GM10248 (cell line): Measurements from ENCODE around the gene LILRA5.
"Not testable (repeated sequence)": the region's sequence is repeated elsewhere in the genome, so short reads cannot be mapped to it uniquely, and the experiment has no call there.

ENCODE experiments used
- CTCF ChIA-PET: fragments of 300-600 bp; sonication (Branson Sonifier 250); formaldehyde crosslinking; extraction: SDS; loops from one replicate; lab custom pipeline; 2021; ENCODE audit warnings: antibody characterized with exemption; lab: Yijun Ruan, JAX
- POLR2A ChIA-PET: fragments of 350-650 bp; sonication (Branson Sonifier 250); formaldehyde crosslinking; extraction: SDS; loops from one replicate; lab custom pipeline; 2020; ENCODE audit warnings: antibody characterized with exemption; lab: Yijun Ruan, JAX
- DNase-seq: peaks from one replicate; pipeline ENCODE4 v3.0.0; 2012; ENCODE audit errors: extremely low spot score
- TF ChIP-seq, protein P1 (sequence below): IDR thresholded peaks from 2 replicates; pipeline ENCODE4 v1.5.1; 2012; ENCODE audit warnings: mild to moderate bottlenecking, low read depth; ENCODE audit errors: extremely low read depth, missing control alignments, control extremely low read depth

Gene LILRA5

DNA sequence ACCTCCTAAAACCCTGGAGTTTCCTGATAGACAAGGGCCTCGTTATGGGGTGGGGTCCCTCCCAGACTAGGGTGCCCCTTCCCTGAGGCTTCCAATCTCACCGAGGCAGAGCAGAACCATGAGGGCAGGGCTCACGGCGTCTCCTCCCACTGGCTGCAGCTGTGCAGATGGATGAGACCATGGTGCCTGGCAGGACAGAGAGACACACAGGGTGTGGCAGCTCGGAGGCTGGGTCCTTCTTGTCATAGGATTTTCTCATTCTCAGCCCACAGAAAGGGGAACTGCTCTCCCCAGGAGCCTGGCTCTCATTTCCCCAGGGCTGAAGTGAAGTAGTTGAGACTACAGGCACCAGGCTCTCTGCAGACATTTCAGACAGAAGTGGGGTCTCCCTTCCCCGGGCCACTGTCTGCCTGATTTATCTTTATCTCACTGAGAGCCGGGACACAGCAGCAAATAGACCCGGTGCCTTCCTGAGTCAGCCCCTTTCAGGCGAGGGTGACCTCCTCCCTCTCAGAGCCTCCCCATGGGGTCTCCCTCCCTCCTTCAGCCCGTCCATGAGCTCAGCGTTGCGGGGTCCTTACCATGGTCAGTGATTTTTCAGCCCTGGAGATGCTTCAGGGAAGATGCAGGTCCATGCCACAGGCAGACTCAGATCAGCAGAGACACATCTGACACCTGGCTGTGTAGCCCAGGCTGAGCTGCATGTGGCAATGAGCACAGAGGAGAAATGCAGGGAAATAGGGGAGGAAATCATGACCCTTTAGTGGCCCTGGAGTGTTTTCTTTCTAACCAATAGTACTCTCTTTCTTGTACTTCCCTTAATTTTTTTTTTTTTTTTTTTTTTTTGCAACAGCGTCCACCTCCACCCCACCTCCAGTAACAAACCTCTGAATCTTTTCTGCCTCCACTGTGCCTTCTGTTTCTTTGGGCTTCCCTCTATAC, at the start of gene LILRA5:
LILRA5 (minus strand) TSS at position 731 of the 942 bp plus-strand sequence; CDS start at position 584, 147 bp downstream.
- ChIA-PET POLR2A (no interaction called here), CTCF (no interaction called here)
- TF ChIP-seq, protein P1, sequence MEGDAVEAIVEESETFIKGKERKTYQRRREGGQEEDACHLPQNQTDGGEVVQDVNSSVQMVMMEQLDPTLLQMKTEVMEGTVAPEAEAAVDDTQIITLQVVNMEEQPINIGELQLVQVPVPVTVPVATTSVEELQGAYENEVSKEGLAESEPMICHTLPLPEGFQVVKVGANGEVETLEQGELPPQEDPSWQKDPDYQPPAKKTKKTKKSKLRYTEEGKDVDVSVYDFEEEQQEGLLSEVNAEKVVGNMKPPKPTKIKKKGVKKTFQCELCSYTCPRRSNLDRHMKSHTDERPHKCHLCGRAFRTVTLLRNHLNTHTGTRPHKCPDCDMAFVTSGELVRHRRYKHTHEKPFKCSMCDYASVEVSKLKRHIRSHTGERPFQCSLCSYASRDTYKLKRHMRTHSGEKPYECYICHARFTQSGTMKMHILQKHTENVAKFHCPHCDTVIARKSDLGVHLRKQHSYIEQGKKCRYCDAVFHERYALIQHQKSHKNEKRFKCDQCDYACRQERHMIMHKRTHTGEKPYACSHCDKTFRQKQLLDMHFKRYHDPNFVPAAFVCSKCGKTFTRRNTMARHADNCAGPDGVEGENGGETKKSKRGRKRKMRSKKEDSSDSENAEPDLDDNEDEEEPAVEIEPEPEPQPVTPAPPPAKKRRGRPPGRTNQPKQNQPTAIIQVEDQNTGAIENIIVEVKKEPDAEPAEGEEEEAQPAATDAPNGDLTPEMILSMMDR: no peak
- DNase-seq: no peak

DNA sequence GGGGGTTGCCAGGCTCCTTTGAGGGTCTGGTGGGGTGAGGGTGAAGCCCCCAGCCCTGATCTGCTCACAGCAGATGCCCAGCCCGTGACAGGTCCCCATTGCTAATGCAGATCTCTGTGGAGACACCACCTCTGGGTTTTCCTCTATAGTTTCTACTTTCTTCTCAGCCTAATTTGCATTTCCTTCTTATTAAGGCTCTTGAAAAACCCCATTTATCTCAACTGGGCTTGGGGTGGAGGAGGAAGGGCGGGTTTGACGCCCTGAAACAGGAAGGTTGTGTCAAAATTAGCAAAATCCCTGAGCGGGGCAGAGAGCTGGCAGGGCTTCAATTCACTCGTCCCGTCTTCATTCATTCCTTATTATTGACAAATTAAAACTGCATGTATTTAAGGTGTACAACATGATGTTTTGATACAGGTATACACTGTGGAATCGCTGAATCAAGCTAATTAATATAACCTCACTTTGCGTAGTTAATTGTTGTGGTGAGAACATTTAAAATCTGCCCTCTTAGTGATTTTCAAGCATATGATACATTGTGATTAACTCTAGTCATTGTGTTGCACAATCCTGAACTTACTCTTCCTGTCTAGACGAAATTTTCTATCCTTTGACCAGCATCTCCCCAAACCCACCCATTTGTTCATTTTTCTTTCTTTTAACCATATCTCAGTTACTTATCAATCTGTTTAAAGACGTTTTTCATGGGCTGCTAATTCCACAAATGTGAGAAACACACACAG, 48.9 kb upstream of the LILRA5 start:
- CTCF ChIA-PET, DNase-seq, POLR2A ChIA-PET: not testable (repeated sequence)

DNA sequence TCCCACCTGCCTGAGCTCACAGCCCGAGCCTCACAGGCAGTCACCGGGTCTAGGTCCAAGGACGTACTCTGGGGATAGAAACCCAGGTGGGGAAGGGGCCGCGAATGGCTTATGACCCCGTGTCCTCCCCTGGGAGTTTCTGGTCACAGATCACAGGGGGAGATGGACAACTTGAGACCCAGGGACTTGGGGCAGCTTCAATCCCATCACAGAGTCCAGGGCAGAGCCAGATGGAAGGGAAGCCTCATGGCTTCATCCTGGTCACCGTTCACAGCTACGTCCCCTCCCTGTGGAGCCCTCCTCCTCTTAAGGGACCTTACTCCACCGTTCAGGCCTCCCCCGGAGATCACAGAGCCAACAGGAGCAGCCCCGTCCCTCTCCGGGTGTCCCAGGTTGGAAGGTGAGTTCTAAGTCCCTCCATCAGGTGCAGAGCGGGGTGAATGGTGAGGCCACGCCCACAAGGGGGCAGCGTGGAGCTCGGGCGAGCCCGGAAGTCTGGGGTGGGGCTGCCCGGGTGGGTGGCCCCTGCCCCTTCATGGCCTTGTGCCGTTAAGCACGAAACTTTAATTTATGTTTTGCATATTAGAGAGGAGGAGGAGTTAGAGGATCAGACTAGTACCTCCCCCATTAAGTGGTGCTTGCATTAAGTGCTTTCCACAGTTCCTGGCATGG, 46.3 kb upstream of the LILRA5 start:
- POLR2A ChIA-PET, CTCF ChIA-PET, DNase-seq: not testable (repeated sequence)
- TF ChIP-seq, protein P1: peak; percentile 40

DNA sequence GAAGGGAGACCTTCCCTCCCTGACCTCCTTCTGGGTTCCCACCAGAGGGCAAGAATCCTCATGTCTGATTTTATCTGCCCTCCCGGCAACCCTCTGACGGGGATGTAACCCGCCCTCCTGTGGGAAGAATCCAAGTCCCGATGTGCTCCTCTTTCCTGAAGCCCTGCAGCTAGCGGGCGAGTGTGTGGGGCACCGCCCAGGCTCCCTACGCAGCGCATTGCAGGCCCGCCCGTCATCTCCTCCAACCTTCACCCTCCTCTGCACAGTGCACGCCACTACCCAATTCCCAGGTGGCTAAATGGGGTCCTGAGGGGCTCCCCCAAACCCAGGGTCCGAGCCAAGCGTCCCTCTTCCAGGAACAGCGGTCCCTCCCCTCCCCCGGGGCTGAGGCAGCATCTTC, 44.4 kb upstream of the LILRA5 start:
- TF ChIP-seq, protein P1: no peak
- DNase-seq: no peak
- ChIA-PET POLR2A (no interaction called here), CTCF (interaction anchor here (1.2 to 4.1 kb wide), 2 partner anchors 33 to 34 kb away, joined by 3 to 31 read pairs; no protein-coding TSS in a partner anchor)

DNA sequence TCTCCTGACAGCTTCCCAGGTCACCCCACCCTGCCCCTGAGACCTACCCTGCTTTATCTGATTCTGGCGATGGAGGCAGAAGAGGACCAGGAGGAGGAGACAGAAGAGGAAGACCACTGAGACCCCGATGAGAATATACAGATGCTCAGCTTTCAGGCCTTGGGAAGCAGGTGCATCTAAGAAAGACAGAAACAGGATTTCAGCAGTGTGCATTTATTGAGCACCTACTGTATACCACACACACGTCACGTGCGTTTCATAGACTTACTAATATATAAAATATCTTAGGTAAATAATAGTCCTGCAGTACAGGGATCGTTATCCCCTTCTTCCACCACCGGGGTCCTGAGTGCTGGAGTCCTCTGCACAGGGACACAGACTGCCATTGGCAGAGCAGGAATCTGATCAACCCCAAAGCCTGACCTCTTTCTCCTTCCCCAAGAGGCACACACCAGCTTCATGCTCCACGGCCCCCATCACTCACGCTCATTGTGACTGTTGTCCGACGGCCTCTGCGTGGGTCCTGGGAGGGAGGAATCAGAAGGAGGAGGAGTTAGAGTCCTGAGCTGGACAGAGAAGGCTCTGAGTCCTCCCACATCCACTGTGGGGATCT, 43.6 kb upstream of the LILRA5 start:
- TF ChIP-seq, protein P1: no peak
- no peak for DNase-seq
- ChIA-PET POLR2A (no interaction called here), CTCF (interaction anchor here (0.9 to 4.1 kb wide), 3 partner anchors 12 to 35 kb away, joined by 3 to 31 read pairs (median 3); no protein-coding TSS in a partner anchor)

DNA sequence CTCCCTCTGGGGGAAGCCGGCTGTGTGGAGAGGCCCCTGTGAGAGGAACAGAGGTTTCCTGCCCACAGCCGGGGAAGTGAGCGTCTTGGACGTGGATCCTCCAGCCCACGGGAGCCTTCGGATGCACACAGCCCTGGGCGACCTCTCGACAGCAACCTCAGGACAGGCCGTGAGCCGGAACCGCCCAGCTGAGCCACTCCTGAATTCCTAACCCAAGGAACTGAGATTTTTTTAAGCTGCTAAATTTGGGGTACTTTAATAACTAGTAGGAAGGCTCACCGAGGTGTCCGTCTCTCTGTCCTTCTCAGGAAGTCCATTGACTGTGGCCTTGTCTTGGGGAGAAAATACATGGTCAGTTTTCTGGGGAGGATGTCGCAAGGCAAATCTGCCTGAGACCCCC, 42.7 kb upstream of the LILRA5 start:
- DNase-seq: no peak
- POLR2A ChIA-PET: no interaction called here
- TF ChIP-seq, protein P1: no peak
- CTCF ChIA-PET: interaction anchor here (1.2 to 4.1 kb wide), 3 partner anchors 9 to 36 kb away, joined by 3 to 31 read pairs (median 3); partner anchors contain the start of gene LAIR1
